GM21381 (cell line): ENCODE results near the gene ENDOD1.
A peak's percentile ranks its signal among the peaks of the same experiment; 100 is the strongest.
"Not testable (repeated sequence)": the region's sequence is repeated elsewhere in the genome, so short reads cannot be mapped to it uniquely, and the experiment has no call there.

Experiments used
- ATAC-seq: cut with Tn5 transposase; IDR thresholded peaks from one replicate; pipeline ENCODE4 v1.9.1; 2021; ENCODE audit warnings: mild to moderate bottlenecking, moderate library complexity; ENCODE audit not compliant: unreplicated experiment

Gene ENDOD1

GRCh38 chr11:95089620-95090542 lies at the start of gene ENDOD1:
Gene ENDOD1, plus strand, starts transcription at chr11:95089846. Its CDS starts 82 bp downstream, at chr11:95089928.
- ATAC-seq = peak; percentile 85

- ATAC-seq = no peak
Measured at GRCh38 chr11:95042239-95042638, 47.4 kb upstream of the ENDOD1 start.

GRCh38 chr11:95042906-95043305 lies 46.7 kb upstream of the ENDOD1 start:
- ATAC-seq = no peak

- ATAC-seq = no peak
Measured at GRCh38 chr11:95044010-95044409, 45.6 kb upstream of the ENDOD1 start.

- ATAC-seq = no peak
Measured at GRCh38 chr11:95045812-95046211, 43.8 kb upstream of the ENDOD1 start.

GRCh38 chr11:95049122-95049521 lies 40.5 kb upstream of the ENDOD1 start, which contains the start of gene KDM4F:
Gene KDM4F, plus strand, starts transcription at chr11:95049422.
- not testable (repeated sequence) for ATAC-seq

GRCh38 chr11:95050595-95051202 lies 38.9 kb upstream of the ENDOD1 start:
- no peak for ATAC-seq

GRCh38 chr11:95054356-95054755 lies 35.3 kb upstream of the ENDOD1 start:
- no peak for ATAC-seq

GRCh38 chr11:95055283-95055897 lies 34.3 kb upstream of the ENDOD1 start:
- ATAC-seq = peak; percentile 93

GRCh38 chr11:95057959-95058358 lies 31.7 kb upstream of the ENDOD1 start:
- ATAC-seq = no peak

GRCh38 chr11:95058621-95059020 lies 31.0 kb upstream of the ENDOD1 start:
- ATAC-seq = no peak

- ATAC-seq = no peak
Measured at GRCh38 chr11:95059046-95059445, 30.6 kb upstream of the ENDOD1 start.

- ATAC-seq = no peak
Measured at GRCh38 chr11:95065336-95065735, 24.3 kb upstream of the ENDOD1 start.

GRCh38 chr11:95066716-95067038 lies 23.0 kb upstream of the ENDOD1 start, which contains the start of gene SRSF8:
Gene SRSF8, plus strand, starts transcription at chr11:95066919. Its CDS starts 308 bp downstream, at chr11:95067227.
- peak; percentile 36 for ATAC-seq

GRCh38 chr11:95067039-95067840 lies 22.4 kb upstream of the ENDOD1 start:
- ATAC-seq = peak; percentile 68

- no peak for ATAC-seq
Measured at GRCh38 chr11:95067841-95068219, 21.8 kb upstream of the ENDOD1 start.

GRCh38 chr11:95068549-95068948 lies 21.1 kb upstream of the ENDOD1 start:
- peak; percentile 65 for ATAC-seq

GRCh38 chr11:95070471-95070870 lies 19.2 kb upstream of the ENDOD1 start:
- no peak for ATAC-seq

GRCh38 chr11:95072948-95073347 lies 16.7 kb upstream of the ENDOD1 start:
- no peak for ATAC-seq

GRCh38 chr11:95074792-95075563 lies 14.7 kb upstream of the ENDOD1 start:
- ATAC-seq = no peak
